GM23338 (cell line): ENCODE data around the gene IMPG2.

Experiments used
- CREB1 ChIP-seq: fragments of 250-450 bp; sonication (Bioruptor Pico); IDR thresholded peaks from 2 replicates; pipeline ENCODE4 v1.5.0; 2020; ENCODE audit warnings: low read depth, mild to moderate bottlenecking, moderate library complexity
- EZH2 ChIP-seq: fragments of 200-600 bp; sonication (generic); IDR thresholded peaks from one replicate; pipeline ENCODE4 v1.8.0; 2017; ENCODE audit warnings: antibody characterized with exemption, mild to moderate bottlenecking, low read depth; ENCODE audit not compliant: unreplicated experiment
- POLR2AphosphoS5 ChIP-seq: IDR thresholded peaks from 2 replicates; pipeline ENCODE4 v1.6.1; 2016; ENCODE audit warnings: antibody characterized with exemption, low read depth
- TF ChIP-seq, protein P1 (sequence below), 2 experiments: fragments of 200-600 bp in 1 of 2; sonication (generic) in 1 of 2; conservative IDR thresholded peaks; 2 replicates each; pipeline versions ENCODE4 v1.5.1 to v1.6.1; 2016 to 2017; ENCODE audit warnings: antibody characterized with exemption in 2 of 2, low read depth in 2 of 2, mild to moderate bottlenecking in 2 of 2, moderate library complexity in 1 of 2
- TF ChIP-seq, protein P2 (sequence below): fragments of 250-450 bp; sonication (Bioruptor Pico); IDR thresholded peaks from 2 replicates; pipeline ENCODE4 v1.5.0; 2020; ENCODE audit warnings: mild to moderate bottlenecking, moderate library complexity
- TF ChIP-seq, protein P3 (sequence below): IDR thresholded peaks from one replicate; pipeline ENCODE4 v1.6.1; 2018; ENCODE audit warnings: antibody characterized with exemption; ENCODE audit not compliant: unreplicated experiment

DNA sequence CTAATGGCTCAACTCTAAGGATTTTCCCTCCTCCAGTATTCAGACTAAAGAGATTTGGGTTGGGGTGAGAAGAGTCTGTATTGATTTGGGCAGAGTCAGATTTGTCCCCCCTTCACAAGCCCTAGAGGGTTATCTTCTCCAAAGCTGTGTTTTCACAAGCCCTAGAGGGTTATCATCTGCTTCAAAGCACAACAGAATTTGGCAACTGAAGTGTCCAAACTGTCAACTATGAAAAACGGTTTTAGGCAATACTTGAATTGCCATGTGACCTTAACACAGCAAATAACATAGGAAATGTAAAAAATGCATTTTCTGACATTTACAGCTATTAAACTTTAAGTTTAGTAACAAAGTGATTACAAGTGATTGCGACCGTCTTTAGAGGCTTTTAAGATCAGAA lies 119.9 kb downstream of the IMPG2 start:
- TF ChIP-seq POLR2AphosphoS5 (no peak), EZH2 (no peak), CREB1 (CRISPR knock-in tag) (no peak)
- TF ChIP-seq, protein P1, sequence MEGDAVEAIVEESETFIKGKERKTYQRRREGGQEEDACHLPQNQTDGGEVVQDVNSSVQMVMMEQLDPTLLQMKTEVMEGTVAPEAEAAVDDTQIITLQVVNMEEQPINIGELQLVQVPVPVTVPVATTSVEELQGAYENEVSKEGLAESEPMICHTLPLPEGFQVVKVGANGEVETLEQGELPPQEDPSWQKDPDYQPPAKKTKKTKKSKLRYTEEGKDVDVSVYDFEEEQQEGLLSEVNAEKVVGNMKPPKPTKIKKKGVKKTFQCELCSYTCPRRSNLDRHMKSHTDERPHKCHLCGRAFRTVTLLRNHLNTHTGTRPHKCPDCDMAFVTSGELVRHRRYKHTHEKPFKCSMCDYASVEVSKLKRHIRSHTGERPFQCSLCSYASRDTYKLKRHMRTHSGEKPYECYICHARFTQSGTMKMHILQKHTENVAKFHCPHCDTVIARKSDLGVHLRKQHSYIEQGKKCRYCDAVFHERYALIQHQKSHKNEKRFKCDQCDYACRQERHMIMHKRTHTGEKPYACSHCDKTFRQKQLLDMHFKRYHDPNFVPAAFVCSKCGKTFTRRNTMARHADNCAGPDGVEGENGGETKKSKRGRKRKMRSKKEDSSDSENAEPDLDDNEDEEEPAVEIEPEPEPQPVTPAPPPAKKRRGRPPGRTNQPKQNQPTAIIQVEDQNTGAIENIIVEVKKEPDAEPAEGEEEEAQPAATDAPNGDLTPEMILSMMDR (conservative IDR thresholded peaks at IDR 0.05; ENCODE audit: low read depth in 2 of 2) = no peak
- TF ChIP-seq, protein P2, sequence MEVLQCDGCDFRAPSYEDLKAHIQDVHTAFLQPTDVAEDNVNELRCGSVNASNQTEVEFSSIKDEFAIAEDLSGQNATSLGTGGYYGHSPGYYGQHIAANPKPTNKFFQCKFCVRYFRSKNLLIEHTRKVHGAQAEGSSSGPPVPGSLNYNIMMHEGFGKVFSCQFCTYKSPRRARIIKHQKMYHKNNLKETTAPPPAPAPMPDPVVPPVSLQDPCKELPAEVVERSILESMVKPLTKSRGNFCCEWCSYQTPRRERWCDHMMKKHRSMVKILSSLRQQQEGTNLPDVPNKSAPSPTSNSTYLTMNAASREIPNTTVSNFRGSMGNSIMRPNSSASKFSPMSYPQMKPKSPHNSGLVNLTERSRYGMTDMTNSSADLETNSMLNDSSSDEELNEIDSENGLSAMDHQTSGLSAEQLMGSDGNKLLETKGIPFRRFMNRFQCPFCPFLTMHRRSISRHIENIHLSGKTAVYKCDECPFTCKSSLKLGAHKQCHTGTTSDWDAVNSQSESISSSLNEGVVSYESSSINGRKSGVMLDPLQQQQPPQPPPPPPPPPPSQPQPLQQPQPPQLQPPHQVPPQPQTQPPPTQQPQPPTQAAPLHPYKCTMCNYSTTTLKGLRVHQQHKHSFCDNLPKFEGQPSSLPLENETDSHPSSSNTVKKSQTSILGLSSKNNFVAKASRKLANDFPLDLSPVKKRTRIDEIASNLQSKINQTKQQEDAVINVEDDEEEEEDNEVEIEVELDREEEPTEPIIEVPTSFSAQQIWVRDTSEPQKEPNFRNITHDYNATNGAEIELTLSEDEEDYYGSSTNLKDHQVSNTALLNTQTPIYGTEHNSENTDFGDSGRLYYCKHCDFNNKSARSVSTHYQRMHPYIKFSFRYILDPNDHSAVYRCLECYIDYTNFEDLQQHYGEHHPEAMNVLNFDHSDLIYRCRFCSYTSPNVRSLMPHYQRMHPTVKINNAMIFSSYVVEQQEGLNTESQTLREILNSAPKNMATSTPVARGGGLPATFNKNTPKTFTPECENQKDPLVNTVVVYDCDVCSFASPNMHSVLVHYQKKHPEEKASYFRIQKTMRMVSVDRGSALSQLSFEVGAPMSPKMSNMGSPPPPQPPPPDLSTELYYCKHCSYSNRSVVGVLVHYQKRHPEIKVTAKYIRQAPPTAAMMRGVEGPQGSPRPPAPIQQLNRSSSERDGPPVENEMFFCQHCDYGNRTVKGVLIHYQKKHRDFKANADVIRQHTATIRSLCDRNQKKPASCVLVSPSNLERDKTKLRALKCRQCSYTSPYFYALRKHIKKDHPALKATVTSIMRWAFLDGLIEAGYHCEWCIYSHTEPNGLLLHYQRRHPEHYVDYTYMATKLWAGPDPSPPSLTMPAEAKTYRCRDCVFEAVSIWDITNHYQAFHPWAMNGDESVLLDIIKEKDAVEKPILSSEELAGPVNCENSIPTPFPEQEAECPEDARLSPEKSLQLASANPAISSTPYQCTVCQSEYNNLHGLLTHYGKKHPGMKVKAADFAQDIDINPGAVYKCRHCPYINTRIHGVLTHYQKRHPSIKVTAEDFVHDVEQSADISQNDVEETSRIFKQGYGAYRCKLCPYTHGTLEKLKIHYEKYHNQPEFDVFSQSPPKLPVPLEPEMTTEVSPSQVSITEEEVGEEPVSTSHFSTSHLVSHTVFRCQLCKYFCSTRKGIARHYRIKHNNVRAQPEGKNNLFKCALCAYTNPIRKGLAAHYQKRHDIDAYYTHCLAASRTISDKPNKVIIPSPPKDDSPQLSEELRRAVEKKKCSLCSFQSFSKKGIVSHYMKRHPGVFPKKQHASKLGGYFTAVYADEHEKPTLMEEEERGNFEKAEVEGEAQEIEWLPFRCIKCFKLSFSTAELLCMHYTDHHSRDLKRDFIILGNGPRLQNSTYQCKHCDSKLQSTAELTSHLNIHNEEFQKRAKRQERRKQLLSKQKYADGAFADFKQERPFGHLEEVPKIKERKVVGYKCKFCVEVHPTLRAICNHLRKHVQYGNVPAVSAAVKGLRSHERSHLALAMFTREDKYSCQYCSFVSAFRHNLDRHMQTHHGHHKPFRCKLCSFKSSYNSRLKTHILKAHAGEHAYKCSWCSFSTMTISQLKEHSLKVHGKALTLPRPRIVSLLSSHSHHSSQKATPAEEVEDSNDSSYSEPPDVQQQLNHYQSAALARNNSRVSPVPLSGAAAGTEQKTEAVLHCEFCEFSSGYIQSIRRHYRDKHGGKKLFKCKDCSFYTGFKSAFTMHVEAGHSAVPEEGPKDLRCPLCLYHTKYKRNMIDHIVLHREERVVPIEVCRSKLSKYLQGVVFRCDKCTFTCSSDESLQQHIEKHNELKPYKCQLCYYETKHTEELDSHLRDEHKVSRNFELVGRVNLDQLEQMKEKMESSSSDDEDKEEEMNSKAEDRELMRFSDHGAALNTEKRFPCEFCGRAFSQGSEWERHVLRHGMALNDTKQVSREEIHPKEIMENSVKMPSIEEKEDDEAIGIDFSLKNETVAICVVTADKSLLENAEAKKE (CRISPR knock-in tag) = no peak
- TF ChIP-seq, protein P3, sequence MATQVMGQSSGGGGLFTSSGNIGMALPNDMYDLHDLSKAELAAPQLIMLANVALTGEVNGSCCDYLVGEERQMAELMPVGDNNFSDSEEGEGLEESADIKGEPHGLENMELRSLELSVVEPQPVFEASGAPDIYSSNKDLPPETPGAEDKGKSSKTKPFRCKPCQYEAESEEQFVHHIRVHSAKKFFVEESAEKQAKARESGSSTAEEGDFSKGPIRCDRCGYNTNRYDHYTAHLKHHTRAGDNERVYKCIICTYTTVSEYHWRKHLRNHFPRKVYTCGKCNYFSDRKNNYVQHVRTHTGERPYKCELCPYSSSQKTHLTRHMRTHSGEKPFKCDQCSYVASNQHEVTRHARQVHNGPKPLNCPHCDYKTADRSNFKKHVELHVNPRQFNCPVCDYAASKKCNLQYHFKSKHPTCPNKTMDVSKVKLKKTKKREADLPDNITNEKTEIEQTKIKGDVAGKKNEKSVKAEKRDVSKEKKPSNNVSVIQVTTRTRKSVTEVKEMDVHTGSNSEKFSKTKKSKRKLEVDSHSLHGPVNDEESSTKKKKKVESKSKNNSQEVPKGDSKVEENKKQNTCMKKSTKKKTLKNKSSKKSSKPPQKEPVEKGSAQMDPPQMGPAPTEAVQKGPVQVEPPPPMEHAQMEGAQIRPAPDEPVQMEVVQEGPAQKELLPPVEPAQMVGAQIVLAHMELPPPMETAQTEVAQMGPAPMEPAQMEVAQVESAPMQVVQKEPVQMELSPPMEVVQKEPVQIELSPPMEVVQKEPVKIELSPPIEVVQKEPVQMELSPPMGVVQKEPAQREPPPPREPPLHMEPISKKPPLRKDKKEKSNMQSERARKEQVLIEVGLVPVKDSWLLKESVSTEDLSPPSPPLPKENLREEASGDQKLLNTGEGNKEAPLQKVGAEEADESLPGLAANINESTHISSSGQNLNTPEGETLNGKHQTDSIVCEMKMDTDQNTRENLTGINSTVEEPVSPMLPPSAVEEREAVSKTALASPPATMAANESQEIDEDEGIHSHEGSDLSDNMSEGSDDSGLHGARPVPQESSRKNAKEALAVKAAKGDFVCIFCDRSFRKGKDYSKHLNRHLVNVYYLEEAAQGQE = no peak
